NCI-H82 treated with DMSO at 0.1 percent for 48 hours (cell line): Measurements from ENCODE around the gene CEP19.

Experiments
- DNase-seq: peaks from one replicate; lab custom pipeline; 2025; ENCODE audit not compliant: unreplicated experiment; lab: John Stamatoyannopoulos, UW

The CEP19 gene

GRCh38 chr3:196712514-196713413 is 714 bp upstream of the CEP19 start:
- no peak for DNase-seq

- DNase-seq = no peak
These were observed 3.6 kb downstream of the CEP19 start for GRCh38 chr3:196708467-196708866.

GRCh38 chr3:196707566-196707965 is 4.5 kb downstream of the CEP19 start:
- no peak for DNase-seq

- no peak for DNase-seq
These were observed 5.3 kb downstream of the CEP19 start for GRCh38 chr3:196706731-196707130.

GRCh38 chr3:196706327-196706726 is 5.7 kb downstream of the CEP19 start:
- DNase-seq = no peak

- DNase-seq = no peak
These were observed 11.2 kb downstream of the CEP19 start for GRCh38 chr3:196700801-196701200.

- no peak for DNase-seq
These were observed 12.3 kb downstream of the CEP19 start for GRCh38 chr3:196699749-196700148.

GRCh38 chr3:196697270-196697669 is 14.8 kb downstream of the CEP19 start:
- DNase-seq = no peak

- no peak for DNase-seq
These were observed 16.2 kb downstream of the CEP19 start for GRCh38 chr3:196695849-196696226.

GRCh38 chr3:196694941-196695848 is 16.9 kb downstream of the CEP19 start:
- DNase-seq = no peak

- no peak for DNase-seq
These were observed 17.8 kb downstream of the CEP19 start for GRCh38 chr3:196694202-196694638.

- DNase-seq = no peak
These were observed 20.7 kb downstream of the CEP19 start for GRCh38 chr3:196691386-196691785.

GRCh38 chr3:196689941-196690660 is 21.9 kb downstream of the CEP19 start:
- DNase-seq = no peak

- no peak for DNase-seq
These were observed 23.7 kb downstream of the CEP19 start for GRCh38 chr3:196688349-196688748.

GRCh38 chr3:196686436-196686835 is 25.6 kb downstream of the CEP19 start:
- no peak for DNase-seq

- DNase-seq = peak; percentile 97
These were observed 27.3 kb downstream of the CEP19 start for GRCh38 chr3:196684548-196685407.

GRCh38 chr3:196677931-196678330 is 34.1 kb downstream of the CEP19 start:
- no peak for DNase-seq

GRCh38 chr3:196677353-196677752 is 34.7 kb downstream of the CEP19 start:
- no peak for DNase-seq

- DNase-seq = no peak
These were observed 38.4 kb downstream of the CEP19 start for GRCh38 chr3:196673632-196674031.

- no peak for DNase-seq
These were observed 41.7 kb downstream of the CEP19 start for GRCh38 chr3:196670339-196670738.
